Mononuclear cell (primary cell): ENCODE data around the gene ZNF780A. TPM values are rescaled to one million over a fixed set of nuclear protein-coding genes. Genes with fewer than 3 reads are reported as not detected.
A peak's percentile ranks its signal among the peaks of the same experiment; 100 is the strongest.
"Not testable (repeated sequence)": the region's sequence is repeated elsewhere in the genome, so short reads cannot be mapped to it uniquely, and the experiment has no call there.

Experiments used
- H3K27me3 ChIP-seq: 2 replicates; pipeline ENCODE4 v1.6.0; 2011; ENCODE audit warnings: low read length, control low read depth; ENCODE audit not compliant: insufficient read depth
- H3K4me1 ChIP-seq: 2 replicates; pipeline ENCODE4 v1.5.1; 2011; ENCODE audit warnings: mild to moderate bottlenecking, low read length, control low read depth; ENCODE audit not compliant: insufficient read depth
- H3K4me3 ChIP-seq: 2 replicates; pipeline ENCODE4 v1.5.1; 2011; ENCODE audit warnings: mild to moderate bottlenecking, low read length, moderate library complexity
- H3K9me3 ChIP-seq: 2 replicates; pipeline ENCODE4 v1.5.1; 2011; ENCODE audit warnings: low read depth, mild to moderate bottlenecking, control low read depth, low read length
- total RNA-seq: library from RNA; depleted of rRNA; stranded (reverse); fragments of >200 nt; gene quantifications from one replicate; pipeline ENCODE4 v1.2.3, GENCODE V29; 2012

The ZNF780A gene
- total RNA-seq, 1 donor: 9.6 TPM

- Histone ChIP-seq H3K4me3 (peak overlapping the region; percentile 60), H3K27me3 (peaks cover 8% of the 10 kb centered on the region), H3K4me1 (peaks cover 17% of the 10 kb centered on the region), H3K9me3 (peaks cover 11% of the 10 kb centered on the region)
These were observed 35.7 kb downstream of the ZNF780A start for GRCh38 chr19:40055049-40055448.

GRCh38 chr19:40054632-40055031 lies 36.1 kb downstream of the ZNF780A start:
- Histone ChIP-seq H3K9me3 (peaks cover 7% of the 10 kb centered on the region), H3K4me1 (peaks cover 17% of the 10 kb centered on the region), H3K27me3 (peaks cover 4% of the 10 kb centered on the region), H3K4me3 (no peak overlapping the region)

- H3K9me3 ChIP-seq: no peaks in the 10 kb centered on the region
- peaks cover 17% of the 10 kb centered on the region for H3K4me1 ChIP-seq
- no peak overlapping the region for H3K4me3 ChIP-seq
- no peaks in the 10 kb centered on the region for H3K27me3 ChIP-seq
These were observed 37.3 kb downstream of the ZNF780A start for GRCh38 chr19:40053491-40053890.

- H3K27me3 ChIP-seq, H3K4me3 ChIP-seq, H3K4me1 ChIP-seq: not testable (repeated sequence)
- peaks cover 25% of the 10 kb centered on the region for H3K9me3 ChIP-seq
These were observed 49.0 kb downstream of the ZNF780A start for GRCh38 chr19:40041718-40042117.

- H3K9me3 ChIP-seq: peaks cover 45% of the 10 kb centered on the region
- not testable (repeated sequence) for H3K4me3 ChIP-seq, H3K4me1 ChIP-seq, H3K27me3 ChIP-seq
These were observed 52.7 kb downstream of the ZNF780A start for GRCh38 chr19:40038047-40038446.

GRCh38 chr19:40035996-40036395 lies 54.7 kb downstream of the ZNF780A start:
- Histone ChIP-seq H3K27me3 (no peaks in the 10 kb centered on the region), H3K9me3 (peaks cover 65% of the 10 kb centered on the region), H3K4me1 (no peaks in the 10 kb centered on the region), H3K4me3 (no peak overlapping the region)

- Histone ChIP-seq H3K4me1 (no peaks in the 10 kb centered on the region), H3K9me3 (peaks cover 84% of the 10 kb centered on the region), H3K4me3 (no peak overlapping the region), H3K27me3 (no peaks in the 10 kb centered on the region)
These were observed 56.7 kb downstream of the ZNF780A start for GRCh38 chr19:40033989-40034560.

GRCh38 chr19:40026597-40026970 lies 64.2 kb downstream of the ZNF780A start:
- Histone ChIP-seq H3K9me3 (peaks cover 81% of the 10 kb centered on the region), H3K4me3 (no peak overlapping the region), H3K27me3 (no peaks in the 10 kb centered on the region), H3K4me1 (no peaks in the 10 kb centered on the region)

GRCh38 chr19:40025938-40026596 lies 64.7 kb downstream of the ZNF780A start:
- Histone ChIP-seq H3K4me1 (no peaks in the 10 kb centered on the region), H3K27me3 (no peaks in the 10 kb centered on the region), H3K9me3 (peaks cover 80% of the 10 kb centered on the region), H3K4me3 (no peak overlapping the region)

GRCh38 chr19:40023969-40024368 lies 66.8 kb downstream of the ZNF780A start:
- Histone ChIP-seq H3K9me3 (peaks cover 64% of the 10 kb centered on the region), H3K4me3 (no peak overlapping the region), H3K4me1 (no peaks in the 10 kb centered on the region), H3K27me3 (no peaks in the 10 kb centered on the region)

Other genes starting within 250 kb of the ZNF780A start
- gene FBL, start 244.6 kb downstream of the ZNF780A start, total RNA-seq: 195 TPM
- gene FCGBP, start 156.3 kb downstream of the ZNF780A start, total RNA-seq: 4.7 TPM
- 45.0 TPM for gene PSMC4, start 119.8 kb downstream of the ZNF780A start, total RNA-seq
- 1.5 TPM for gene ZNF546, start 93.9 kb downstream of the ZNF780A start, total RNA-seq
- gene ZNF780B, start 34.7 kb downstream of the ZNF780A start, total RNA-seq: 10.4 TPM
- gene MAP3K10, start 100.5 kb upstream of the ZNF780A start, total RNA-seq: 6.3 TPM
- 0.10 TPM for gene TTC9B, start 127.4 kb upstream of the ZNF780A start, total RNA-seq
- gene CCNP, start 135.7 kb upstream of the ZNF780A start, total RNA-seq: not detected
- gene AKT2, start 194.4 kb upstream of the ZNF780A start, total RNA-seq: 109 TPM